Liver (tissue), 9 donors: ENCODE results near the gene ZNF195. TPM values are rescaled to one million over a fixed set of nuclear protein-coding genes. Genes with fewer than 3 reads are reported as not detected.

Experiments
- DNase-seq: peaks from one replicate; pipeline ENCODE4 v3.0.0-alpha.2; 2017; ENCODE audit warnings: low spot score
- H3K27ac ChIP-seq, 2 donors: one replicate each; pipeline ENCODE4 v1.7.0; 2013; ENCODE audit warnings: inconsistent platforms in 2 of 2, low read length in 2 of 2, control low read depth in 1 of 2, low read depth in 1 of 2, mild to moderate bottlenecking in 1 of 2
- H3K27me3 ChIP-seq, 4 donors: one replicate each; pipeline versions ENCODE4 v1.6.1 to v1.7.0; 2013; ENCODE audit warnings: low read length in 3 of 4, inconsistent platforms in 1 of 4, mild to moderate bottlenecking in 1 of 4, moderate library complexity in 1 of 4; ENCODE audit not compliant: control insufficient read depth in 4 of 4, insufficient read depth in 4 of 4
- H3K36me3 ChIP-seq, 4 donors: one replicate each; pipeline versions ENCODE4 v1.6.1 to v1.7.0; 2013; ENCODE audit warnings: low read length in 3 of 4, mild to moderate bottlenecking in 3 of 4, low read depth in 1 of 4, moderate library complexity in 1 of 4; ENCODE audit not compliant: control insufficient read depth in 4 of 4, insufficient read depth in 3 of 4
- H3K4me1 ChIP-seq, 4 donors: one replicate each; pipeline versions ENCODE4 v1.6.1 to v1.7.0; 2013; ENCODE audit warnings: low read length in 3 of 4, mild to moderate bottlenecking in 3 of 4, moderate library complexity in 1 of 4; ENCODE audit not compliant: control insufficient read depth in 4 of 4, insufficient read depth in 4 of 4
- H3K4me3 ChIP-seq, 3 donors: one replicate each; pipeline versions ENCODE4 v1.6.1 to v1.7.0; 2013; ENCODE audit warnings: low read length in 3 of 3, control low read depth in 1 of 3, low read depth in 1 of 3, mild to moderate bottlenecking in 1 of 3
- H3K9ac ChIP-seq, 2 donors: one replicate each; pipeline ENCODE4 v1.7.0; 2013; ENCODE audit warnings: low read length in 2 of 2, mild to moderate bottlenecking in 2 of 2, moderate library complexity in 2 of 2, control low read depth in 1 of 2, low read depth in 1 of 2
- H3K9me3 ChIP-seq, 4 donors: one replicate each; pipeline versions ENCODE4 v1.6.1 to v1.7.0; 2013; ENCODE audit warnings: low read length in 3 of 4; ENCODE audit not compliant: control insufficient read depth in 4 of 4
- EGR1 ChIP-seq, 2 donors: IDR thresholded peaks; 2 replicates each; pipeline ENCODE4 v1.6.1; 2016 to 2018; ENCODE audit warnings: antibody characterized with exemption in 2 of 2, low read depth in 2 of 2
- FOXA2 ChIP-seq: IDR thresholded peaks from 2 replicates; pipeline ENCODE4 v1.6.1; 2016; ENCODE audit warnings: antibody characterized with exemption
- GABPA ChIP-seq, 2 donors: IDR thresholded peaks in 1 of 2; conservative IDR thresholded peaks in 1 of 2; 2 replicates each; pipeline ENCODE4 v1.6.1; 2016; ENCODE audit warnings: antibody characterized with exemption in 2 of 2, mild to moderate bottlenecking in 1 of 2, moderate library complexity in 1 of 2
- HNF4A ChIP-seq, 2 donors: conservative IDR thresholded peaks; 2 replicates each; pipeline ENCODE4 v1.6.1; 2016; ENCODE audit warnings: antibody characterized with exemption in 2 of 2, mild to moderate bottlenecking in 2 of 2
- HNF4G ChIP-seq: IDR thresholded peaks from 2 replicates; pipeline ENCODE4 v1.6.1; 2016; ENCODE audit warnings: antibody characterized with exemption
- JUND ChIP-seq, 2 donors: IDR thresholded peaks; 2 replicates each; pipeline ENCODE4 v1.6.1; 2016; ENCODE audit warnings: antibody characterized with exemption in 2 of 2
- NR2F2 ChIP-seq: IDR thresholded peaks from 2 replicates; pipeline ENCODE4 v1.6.1; 2016; ENCODE audit warnings: antibody characterized with exemption
- RAD21 ChIP-seq, 2 donors: IDR thresholded peaks; 2 replicates each; pipeline ENCODE4 v1.6.1; 2016; ENCODE audit warnings: antibody characterized with exemption in 2 of 2, mild to moderate bottlenecking in 2 of 2
- RXRA ChIP-seq, 2 donors: IDR thresholded peaks; 2 replicates each; pipeline ENCODE4 v1.6.1; 2017 to 2018; ENCODE audit warnings: antibody characterized with exemption in 2 of 2, mild to moderate bottlenecking in 1 of 2
- SP1 ChIP-seq: IDR thresholded peaks from 2 replicates; pipeline ENCODE4 v1.6.1; 2018; ENCODE audit warnings: antibody characterized with exemption, mild to moderate bottlenecking
- TAF1 ChIP-seq: conservative IDR thresholded peaks from 2 replicates; pipeline ENCODE4 v1.6.1; 2016; ENCODE audit warnings: antibody characterized with exemption, mild to moderate bottlenecking
- WGBS: extraction: QIAGEN DNeasy Blood & Tissue Kit; methylation state at CpG from one replicate; pipeline ENCODE4 v1.1.7; 2013; 5-methylcytosine and 5-hydroxymethylcytosine counted together
- polyA plus RNA-seq, 2 donors: library from polyadenylated mRNA; stranded (reverse) in 1 of 2; unstranded in 1 of 2; fragments of 200-250 nt in 1 of 2; fragments of >200 nt in 1 of 2; fragmentation: Nextera tagmentation in 1 of 2; extraction: Ambion mirVana in 1 of 2; gene quantifications; one replicate each; pipeline versions ENCODE4 v1.2.1 to v1.2.3, GENCODE V29; 2013 to 2015
- total RNA-seq, 2 donors: library from RNA; depleted of rRNA; stranded (reverse); fragments of >200 nt; gene quantifications; one replicate each; pipeline ENCODE4 v1.2.3, GENCODE V29; 2014
- TF ChIP-seq, protein P1 (sequence below): fragments of 150-350 bp; IDR thresholded peaks from 2 replicates; pipeline ENCODE4 v1.5.1; 2017; ENCODE audit warnings: improper control_type of control experiment, low read depth, low read length; ENCODE audit not compliant: missing input control
- TF ChIP-seq, protein P2 (sequence below): IDR thresholded peaks from 2 replicates; pipeline ENCODE4 v1.6.1; 2016; ENCODE audit warnings: antibody characterized with exemption
- TF ChIP-seq, protein P3 (sequence below): IDR thresholded peaks from 2 replicates; pipeline ENCODE4 v1.6.1; 2016; ENCODE audit warnings: antibody characterized with exemption
- donor health status: healthy.
- donor health status: healthy.
- donor health status: healthy.
- donor health status: healthy.
- donor health status: healthy.

The ZNF195 gene
- total and polyA plus RNA-seq, 4 donors: 4.3 to 12.4 (median 11.1) TPM

DNA sequence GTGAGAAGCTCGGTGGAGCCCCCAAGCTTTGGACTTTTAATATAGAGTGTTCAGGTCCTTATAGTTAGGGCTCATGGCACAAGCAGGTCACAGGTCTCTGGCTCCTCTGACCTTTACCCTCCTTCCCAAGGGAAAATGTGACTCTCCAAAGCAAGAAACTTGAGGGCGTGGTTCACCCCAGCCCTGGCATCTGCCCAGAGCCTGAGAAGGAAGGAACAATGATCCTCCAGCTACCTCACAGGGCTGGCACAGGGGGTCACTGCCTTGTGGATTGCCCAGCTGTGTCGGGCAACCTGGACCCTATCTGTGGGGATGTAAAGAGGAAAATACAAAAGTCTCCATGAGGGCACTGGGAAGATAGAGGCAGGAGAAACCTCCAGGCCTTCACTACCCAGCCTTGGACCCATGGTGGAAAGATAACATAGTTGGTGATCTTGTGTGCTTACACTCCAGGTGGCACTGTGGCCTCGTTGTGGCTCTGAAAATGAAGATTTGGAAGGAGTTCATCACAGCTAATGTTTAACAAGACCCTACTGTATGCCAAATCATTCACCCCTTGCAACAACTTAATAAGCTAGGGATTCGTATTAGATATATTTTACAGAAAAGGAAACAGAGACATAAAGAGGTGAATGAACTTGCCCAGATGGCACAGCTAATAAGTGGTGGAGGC is 3.8 kb upstream of the ZNF195 start:
- Histone ChIP-seq H3K36me3 (no peaks in the 10 kb centered on the region), H3K9me3 (peaks cover 0 to 20% (median 2%) of the 10 kb centered on the region in 4 donors), H3K4me1 (peaks cover 0 to 4% (median 1%) of the 10 kb centered on the region in 4 donors), H3K27ac (no peak overlapping the region), H3K4me3 (no peak overlapping the region), H3K9ac (no peak overlapping the region), H3K27me3 (peaks cover 0 to 2% (median 0%) of the 10 kb centered on the region in 4 donors)
- WGBS: 73% methylated on average over 5 of the region's 5 CpGs
- DNase-seq: no peak
- TF ChIP-seq HNF4A (conservative IDR thresholded peaks at IDR 0.05) (no peak), FOXA2 (no peak)

DNA sequence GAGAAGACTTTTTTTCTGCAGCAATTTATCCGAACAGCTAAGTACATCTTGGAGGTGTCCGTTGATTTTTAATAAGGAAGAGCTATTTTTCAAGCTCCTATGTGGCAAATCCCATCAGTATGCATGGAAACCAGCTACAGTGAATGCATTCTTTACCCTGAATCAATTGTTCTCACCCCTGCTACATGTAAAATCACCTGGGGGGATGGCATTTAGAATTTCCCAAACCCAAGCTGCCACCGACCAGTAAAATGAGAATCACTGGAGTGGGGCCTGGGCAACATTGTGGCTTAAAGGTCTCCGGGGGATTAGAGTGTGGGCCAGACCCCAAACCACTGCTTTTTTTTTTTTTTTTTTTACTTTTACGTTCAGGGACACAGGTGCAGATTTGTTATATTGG is 2.8 kb upstream of the ZNF195 start:
- 80% methylated on average over 5 of the region's 5 CpGs for WGBS
- TF ChIP-seq TAF1 (no peak), NR2F2 (no peak), HNF4G (no peak), SP1 (no peak), JUND (IDR thresholded peaks at IDR 0.05) (no peak), FOXA2 (no peak), RXRA (IDR thresholded peaks at IDR 0.05) (no peak), RAD21 (IDR thresholded peaks at IDR 0.05) (no peak), EGR1 (IDR thresholded peaks at IDR 0.05; ENCODE audit: low read depth in 2 of 2) (no peak), GABPA (IDR thresholded peaks at IDR 0.05 in 1 of 2, conservative IDR thresholded peaks at IDR 0.05 in 1 of 2) (no peak)
- TF ChIP-seq, protein P1, sequence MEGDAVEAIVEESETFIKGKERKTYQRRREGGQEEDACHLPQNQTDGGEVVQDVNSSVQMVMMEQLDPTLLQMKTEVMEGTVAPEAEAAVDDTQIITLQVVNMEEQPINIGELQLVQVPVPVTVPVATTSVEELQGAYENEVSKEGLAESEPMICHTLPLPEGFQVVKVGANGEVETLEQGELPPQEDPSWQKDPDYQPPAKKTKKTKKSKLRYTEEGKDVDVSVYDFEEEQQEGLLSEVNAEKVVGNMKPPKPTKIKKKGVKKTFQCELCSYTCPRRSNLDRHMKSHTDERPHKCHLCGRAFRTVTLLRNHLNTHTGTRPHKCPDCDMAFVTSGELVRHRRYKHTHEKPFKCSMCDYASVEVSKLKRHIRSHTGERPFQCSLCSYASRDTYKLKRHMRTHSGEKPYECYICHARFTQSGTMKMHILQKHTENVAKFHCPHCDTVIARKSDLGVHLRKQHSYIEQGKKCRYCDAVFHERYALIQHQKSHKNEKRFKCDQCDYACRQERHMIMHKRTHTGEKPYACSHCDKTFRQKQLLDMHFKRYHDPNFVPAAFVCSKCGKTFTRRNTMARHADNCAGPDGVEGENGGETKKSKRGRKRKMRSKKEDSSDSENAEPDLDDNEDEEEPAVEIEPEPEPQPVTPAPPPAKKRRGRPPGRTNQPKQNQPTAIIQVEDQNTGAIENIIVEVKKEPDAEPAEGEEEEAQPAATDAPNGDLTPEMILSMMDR: no peak
- TF ChIP-seq, protein P2, sequence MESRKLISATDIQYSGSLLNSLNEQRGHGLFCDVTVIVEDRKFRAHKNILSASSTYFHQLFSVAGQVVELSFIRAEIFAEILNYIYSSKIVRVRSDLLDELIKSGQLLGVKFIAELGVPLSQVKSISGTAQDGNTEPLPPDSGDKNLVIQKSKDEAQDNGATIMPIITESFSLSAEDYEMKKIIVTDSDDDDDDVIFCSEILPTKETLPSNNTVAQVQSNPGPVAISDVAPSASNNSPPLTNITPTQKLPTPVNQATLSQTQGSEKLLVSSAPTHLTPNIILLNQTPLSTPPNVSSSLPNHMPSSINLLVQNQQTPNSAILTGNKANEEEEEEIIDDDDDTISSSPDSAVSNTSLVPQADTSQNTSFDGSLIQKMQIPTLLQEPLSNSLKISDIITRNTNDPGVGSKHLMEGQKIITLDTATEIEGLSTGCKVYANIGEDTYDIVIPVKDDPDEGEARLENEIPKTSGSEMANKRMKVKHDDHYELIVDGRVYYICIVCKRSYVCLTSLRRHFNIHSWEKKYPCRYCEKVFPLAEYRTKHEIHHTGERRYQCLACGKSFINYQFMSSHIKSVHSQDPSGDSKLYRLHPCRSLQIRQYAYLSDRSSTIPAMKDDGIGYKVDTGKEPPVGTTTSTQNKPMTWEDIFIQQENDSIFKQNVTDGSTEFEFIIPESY: no peak
- TF ChIP-seq, protein P3, sequence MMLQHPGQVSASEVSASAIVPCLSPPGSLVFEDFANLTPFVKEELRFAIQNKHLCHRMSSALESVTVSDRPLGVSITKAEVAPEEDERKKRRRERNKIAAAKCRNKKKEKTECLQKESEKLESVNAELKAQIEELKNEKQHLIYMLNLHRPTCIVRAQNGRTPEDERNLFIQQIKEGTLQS: no peak
- peaks cover 0 to 2% (median 0%) of the 10 kb centered on the region in 4 donors for H3K27me3 ChIP-seq
- no peak overlapping the region for H3K4me3 ChIP-seq
- H3K9ac ChIP-seq: no peak overlapping the region
- peaks cover 1 to 20% (median 3%) of the 10 kb centered on the region in 4 donors for H3K9me3 ChIP-seq
- no peak for DNase-seq
- H3K27ac ChIP-seq: no peak overlapping the region
- H3K4me1 ChIP-seq: peaks cover 0 to 8% (median 2%) of the 10 kb centered on the region in 4 donors
- peaks cover 0 to 6% (median 2%) of the 10 kb centered on the region in 4 donors for H3K36me3 ChIP-seq
